ENCODE data around the gene ZPBP.
A peak's percentile ranks its signal among the peaks of the same experiment; 100 is the strongest.
"Not testable (repeated sequence)": the region's sequence is repeated elsewhere in the genome, so short reads cannot be mapped to it uniquely, and the experiment has no call there.

The ZPBP gene

DNA sequence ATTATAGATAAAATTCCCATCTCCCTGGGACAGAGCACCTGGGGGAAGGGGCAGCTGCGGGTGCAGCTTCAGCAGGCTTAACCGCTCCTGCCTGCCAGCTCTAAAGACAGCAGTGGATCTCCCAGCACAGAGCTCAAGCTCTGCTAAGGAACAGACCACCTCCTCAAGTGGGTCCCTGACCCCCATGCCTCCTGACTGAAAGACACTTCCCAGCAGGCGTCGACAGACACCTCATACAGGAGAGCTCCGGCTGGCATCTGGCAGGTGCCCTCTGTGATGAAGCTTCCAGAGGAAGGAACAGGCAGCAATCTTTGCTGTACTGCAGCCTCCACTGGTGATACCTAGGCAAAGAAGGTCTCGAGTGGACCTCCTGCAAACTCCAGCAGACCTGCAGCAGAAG is 51.9 kb downstream of the ZPBP start:
- not testable (repeated sequence) for DNase-seq (ENCODE audit: low read depth in 2 of 2)

DNA sequence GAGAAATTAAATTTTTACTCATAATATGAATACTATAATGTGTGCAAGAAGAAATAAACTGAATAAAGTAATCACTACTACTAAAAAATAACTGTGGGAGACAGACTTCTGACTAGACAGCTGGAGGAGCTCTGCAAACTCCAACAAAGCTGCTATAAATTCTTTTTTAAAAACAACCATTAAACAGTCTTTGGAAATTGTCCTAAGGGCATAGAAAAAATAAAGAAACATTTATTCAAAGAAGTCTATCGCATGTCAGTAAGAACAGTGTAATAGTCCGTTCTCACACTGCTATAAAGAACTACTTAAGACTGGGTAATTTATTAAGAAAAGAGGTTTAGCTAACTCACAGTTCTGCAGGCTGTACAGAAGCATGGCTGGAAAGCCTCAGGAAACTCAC is 56.0 kb downstream of the ZPBP start:
- no peak for DNase-seq (ENCODE audit: low read depth in 2 of 2)

DNA sequence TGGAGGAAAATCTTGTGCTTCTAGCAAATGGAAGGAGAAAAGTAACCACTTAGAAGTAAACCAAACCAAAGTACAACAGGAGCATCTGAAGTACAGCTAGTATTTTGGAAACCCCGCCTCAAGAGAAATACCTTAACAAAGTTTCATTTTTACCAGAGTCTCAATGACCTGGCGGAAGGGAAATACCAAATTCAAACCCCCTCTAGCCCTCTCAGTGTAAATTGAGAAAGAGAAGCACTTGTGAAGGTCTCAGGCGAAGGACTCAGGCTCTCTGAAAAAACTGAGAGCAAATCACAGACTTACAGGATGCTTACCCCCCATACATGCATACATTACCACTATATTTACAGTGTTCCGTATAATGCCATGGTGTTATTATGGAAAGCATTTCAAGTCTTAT is 70.1 kb downstream of the ZPBP start:
- no peak for DNase-seq (ENCODE audit: low read depth in 2 of 2)

DNA sequence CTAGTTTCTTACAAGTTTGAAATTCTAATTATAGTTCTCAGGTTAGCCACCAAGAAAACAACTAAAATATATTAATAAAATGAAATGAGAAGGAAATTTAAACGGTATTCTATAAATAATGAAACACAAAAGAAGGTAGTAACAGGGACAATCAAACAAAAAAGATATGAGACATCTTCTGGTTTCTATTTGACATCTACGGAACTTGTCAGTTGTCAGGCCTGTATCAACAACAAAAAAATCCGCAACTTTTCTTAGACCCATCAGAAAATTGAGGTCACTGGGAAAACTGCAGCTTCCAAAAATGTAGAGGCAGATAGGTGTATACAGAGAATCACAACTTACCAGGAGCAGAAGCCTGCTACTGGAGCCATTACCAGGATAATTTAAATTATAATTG is 70.6 kb downstream of the ZPBP start:
- DNase-seq (ENCODE audit: low read depth in 2 of 2), result no peak

DNA sequence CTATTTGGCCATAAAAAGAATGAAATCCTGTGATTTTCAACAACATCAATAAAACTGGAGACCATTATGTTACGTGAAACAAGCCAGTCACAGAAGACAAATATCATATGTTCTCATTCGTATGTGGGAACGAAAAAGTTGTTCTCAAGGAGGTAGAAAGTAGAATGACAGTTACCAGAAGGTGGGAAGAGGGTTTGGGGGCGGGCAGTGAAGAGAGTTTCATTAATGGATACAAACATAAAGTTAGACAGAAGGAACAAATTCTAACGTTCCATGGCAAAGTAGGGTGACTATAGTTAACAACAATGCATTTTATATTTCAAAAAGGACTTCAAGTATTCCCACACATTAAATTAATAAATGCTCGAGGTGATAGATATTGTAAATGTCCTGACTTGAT is 97.4 kb downstream of the ZPBP start:
- DNase-seq (ENCODE audit: low read depth in 2 of 2), result no peak

DNA sequence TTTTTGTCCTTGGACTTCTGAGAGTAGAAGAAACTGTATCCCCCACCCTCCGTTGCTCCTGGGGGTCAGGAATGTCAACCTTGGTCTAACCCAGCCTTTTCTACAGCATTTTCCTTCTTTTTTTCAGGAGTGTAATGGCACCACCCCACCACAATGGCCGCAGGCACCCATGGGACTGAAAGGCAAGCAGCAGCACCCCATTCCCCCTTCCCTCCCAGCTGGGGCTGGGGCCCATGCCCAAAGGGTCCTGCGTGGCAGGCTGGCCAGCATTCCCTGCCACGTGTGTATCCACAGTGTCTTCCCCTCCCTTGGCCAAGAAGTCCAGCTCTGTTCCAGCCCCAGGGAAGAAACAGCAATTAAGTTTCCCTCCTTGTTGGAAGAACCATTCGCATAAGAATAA is 106.9 kb downstream of the ZPBP start:
- DNase-seq (ENCODE audit: low read depth in 2 of 2), result no peak

DNA sequence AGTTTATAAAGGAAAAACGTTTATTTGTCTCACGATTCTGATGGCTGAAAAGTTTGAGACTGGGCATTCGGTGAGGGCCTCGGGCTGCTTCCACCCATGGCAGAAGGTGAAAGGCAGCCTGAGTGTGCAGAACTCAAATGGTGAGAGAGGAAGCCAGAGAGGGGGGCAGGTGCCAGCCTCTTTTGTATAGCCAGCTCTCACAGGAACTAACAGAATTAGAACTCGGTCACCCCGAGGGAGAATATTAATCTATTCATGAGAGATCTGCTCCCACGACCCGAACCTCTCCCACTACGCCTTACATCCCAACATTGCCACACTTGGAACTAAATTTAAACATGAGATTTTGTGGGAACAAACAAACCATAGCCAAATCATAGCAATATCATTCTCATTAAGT is 112.6 kb downstream of the ZPBP start:
- peak; percentile 2 for DNase-seq (ENCODE audit: low read depth in 2 of 2)

DNA sequence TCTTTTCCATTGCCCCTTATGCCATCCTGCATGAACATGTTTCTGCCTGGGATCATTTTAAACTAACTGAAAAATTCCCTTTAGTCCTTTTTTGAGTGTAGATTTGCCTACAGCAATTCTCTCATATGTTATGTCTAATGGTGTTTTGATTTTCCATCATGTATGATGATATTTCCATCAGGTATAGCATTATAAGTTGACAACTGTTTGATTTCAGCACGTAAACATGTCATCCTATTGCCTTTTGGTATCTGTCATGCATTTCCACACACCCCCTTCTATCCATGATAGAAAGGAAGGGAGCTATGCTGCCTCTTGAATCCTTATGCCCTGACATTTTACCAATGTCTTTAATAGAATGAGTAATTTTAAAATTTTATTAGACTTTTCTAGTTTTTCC is 116.8 kb downstream of the ZPBP start:
- DNase-seq (ENCODE audit: low read depth in 2 of 2), result no peak

DNA sequence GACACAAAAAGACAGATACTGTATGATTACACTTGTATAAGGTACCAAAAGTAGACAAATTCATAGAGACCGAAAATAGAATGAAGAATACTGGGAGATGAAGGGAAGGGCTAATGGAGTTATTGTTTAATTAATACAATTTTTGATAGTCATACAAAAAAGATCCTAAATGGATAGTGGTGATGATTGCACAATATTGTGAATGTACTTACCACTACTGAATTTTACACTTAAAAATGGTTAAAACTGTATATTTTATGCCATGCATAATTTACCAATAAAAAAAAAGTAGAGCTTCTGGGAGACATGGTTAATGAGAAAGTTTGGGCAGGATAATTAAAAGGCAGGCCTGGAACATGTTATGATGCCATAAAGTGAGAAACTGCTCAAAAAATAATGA is 119.0 kb downstream of the ZPBP start:
- no peak for DNase-seq (ENCODE audit: low read depth in 2 of 2)

DNA sequence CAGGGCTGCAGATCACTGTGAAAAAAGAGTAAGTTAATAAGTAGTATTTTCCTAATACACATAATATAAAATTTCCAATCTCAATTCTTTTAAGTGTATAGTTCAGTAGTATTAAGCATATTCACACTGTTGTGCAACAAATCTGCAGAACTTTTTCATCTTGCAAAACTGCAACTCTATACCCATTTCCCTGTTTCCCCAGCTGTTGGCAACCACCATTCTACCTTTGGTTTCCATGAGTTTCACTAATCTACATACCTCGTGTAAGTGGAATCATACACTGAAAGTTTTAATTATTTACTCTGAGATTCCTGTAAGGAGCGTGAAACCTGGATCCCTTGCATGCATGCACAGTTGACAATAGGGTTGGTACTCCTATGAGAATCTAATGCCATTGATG is 155.4 kb downstream of the ZPBP start:
- DNase-seq (ENCODE audit: low read depth in 2 of 2), result no peak

DNA sequence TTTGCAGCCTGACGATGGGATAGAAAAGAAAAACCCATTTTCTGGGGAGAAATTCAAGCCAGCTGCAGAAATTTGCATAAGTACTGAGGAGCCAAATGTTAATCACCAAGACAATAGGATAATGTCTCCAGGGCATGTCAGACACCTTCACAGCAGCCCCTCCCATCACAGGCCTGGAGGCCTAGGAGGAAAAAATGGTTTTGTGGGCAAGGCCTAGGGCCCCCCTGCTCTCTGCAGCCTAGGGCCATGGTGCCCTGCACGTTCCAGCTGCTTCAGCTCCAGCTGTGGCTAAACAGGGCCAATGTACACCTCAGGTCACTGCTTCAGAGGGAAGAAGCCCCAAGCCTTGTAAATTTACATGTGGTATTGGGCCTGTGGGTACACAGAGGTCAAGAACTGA is 161.4 kb downstream of the ZPBP start:
- no peak for DNase-seq (ENCODE audit: low read depth in 2 of 2)

DNA sequence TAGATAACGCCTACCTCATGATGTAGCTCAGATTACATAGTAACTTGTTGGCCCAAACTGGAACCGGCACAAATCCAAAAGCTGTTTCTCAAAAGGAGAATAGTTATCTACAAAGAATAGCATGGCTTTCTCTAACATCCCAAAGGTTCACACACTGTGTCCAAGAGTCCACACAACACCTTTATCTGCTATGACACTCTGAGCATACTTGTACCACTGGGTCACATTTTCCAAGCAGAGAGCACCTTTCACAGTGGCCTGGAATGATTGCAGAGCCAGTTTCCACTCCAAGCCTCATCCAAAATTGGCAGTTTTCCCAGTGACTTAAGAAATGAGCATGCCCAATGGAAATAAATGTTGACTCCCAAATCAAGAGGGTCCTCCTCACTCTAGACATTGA is 164.3 kb downstream of the ZPBP start:
- no peak for DNase-seq (ENCODE audit: low read depth in 2 of 2)

DNA sequence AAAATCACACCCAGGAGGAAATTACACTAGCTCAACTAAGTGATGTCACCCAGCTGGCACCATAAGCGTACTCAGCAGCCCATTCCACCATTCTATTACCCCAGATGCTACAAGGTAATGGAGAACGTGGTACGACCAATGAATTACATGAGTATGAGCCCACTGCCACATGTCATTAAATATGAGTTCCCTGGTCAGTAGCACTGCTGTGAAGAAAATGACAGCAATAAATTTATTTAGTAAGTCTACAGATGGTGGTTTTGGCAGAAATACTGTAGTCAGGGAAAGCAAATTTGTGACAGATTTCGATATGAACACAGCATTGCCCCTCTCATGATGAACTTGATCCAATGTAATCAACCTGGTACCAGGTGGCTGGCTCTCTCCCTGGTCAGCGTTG is 165.4 kb downstream of the ZPBP start:
- no peak for DNase-seq (ENCODE audit: low read depth in 2 of 2)

DNA sequence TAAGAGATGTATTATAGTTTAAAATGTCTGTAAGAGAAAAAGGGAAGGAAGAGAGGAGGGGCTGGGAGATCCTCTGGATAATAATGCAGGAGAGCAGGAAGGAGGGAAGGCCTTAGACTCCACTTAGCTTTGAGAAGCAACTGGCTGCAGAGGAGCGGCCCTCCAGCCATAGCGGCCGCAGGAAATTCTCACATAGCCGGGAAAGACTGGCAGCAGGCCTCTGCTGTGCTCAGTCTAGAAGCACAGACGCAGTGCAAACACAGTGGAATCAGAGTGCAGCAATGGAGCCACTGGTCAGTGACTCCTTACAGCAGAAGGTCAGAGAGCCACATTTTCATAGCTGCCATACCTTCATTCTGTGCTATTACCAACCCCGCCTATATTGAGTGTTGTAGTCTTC is 166.3 kb downstream of the ZPBP start:
- no peak for DNase-seq (ENCODE audit: low read depth in 2 of 2)

DNA sequence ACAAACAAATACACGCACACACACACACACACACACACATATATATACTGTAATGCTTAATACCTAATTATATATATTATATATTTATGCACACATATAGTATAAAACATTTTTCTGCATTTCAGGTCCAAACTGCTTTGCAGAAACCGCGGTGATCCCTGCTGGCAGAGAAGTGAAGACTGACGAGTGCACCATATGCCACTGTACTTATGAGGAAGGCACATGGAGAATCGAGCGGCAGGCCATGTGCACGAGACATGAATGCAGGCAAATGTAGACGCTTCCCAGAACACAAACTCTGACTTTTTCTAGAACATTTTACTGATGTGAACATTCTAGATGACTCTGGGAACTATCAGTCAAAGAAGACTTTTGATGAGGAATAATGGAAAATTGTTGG is 181.1 kb downstream of the ZPBP start:
- DNase-seq (ENCODE audit: low read depth in 2 of 2), result no peak

DNA sequence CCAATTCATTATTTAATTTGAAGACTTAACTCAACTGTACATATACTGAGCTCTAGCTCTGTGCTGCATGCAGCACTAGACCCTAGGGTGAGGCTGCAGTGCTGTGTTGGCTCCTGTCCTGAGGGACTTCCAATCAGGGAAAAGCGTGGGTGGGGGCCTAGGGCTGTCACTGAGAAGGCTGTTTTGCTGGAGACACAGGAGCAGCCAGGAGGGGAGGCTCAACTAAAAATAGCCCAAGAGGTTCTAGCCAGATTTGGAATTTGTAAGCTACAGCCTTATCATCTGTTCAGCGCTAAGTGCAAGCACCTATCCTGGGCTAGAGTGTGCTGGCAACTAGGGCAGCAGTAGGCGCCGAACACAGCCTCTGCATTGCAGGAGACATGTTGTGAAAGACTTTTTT is 198.5 kb downstream of the ZPBP start:
- DNase-seq (ENCODE audit: low read depth in 2 of 2), result no peak

DNA sequence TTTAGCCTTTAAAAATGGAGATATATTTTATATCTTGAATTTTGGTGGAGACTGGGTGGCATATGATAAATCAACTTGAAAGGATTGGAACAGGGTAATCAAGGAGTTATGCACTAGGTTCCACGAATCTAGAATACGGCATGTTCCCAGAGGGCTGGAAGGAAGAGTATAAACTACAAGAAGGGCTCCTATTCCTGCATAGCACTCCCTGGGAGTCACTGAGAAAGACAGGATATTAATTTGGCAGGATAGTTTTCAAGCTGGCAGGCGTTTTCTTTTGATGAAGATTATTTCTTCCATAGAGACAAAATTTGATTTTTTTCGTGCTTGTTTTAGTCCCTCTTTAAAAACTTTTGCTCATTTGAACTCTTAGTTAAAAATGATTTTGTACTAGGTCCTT is 199.9 kb downstream of the ZPBP start:
- DNase-seq (ENCODE audit: low read depth in 2 of 2), result no peak

DNA sequence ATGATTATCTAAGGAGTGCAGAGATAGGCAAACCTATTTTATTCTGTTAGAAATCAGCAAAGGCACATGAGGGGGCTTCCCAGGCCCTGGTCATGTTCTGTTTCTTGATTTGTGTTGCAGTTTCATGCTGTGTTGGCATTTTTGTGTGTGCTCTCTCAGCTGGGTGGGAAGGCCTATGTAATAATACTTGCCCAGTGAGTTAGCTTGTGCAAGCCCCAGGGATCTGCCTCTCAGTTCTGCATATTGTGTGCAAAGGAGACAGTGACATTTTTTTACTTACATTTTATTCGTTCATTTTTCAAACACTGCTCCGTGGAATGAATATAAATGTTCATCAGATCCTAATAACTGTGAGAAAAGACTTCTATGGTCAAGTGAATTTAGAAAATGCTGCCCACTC is 200.6 kb downstream of the ZPBP start:
- no peak for DNase-seq (ENCODE audit: low read depth in 2 of 2)
